ENCODE data around the gene RAD21L1.

The RAD21L1 gene

DNA sequence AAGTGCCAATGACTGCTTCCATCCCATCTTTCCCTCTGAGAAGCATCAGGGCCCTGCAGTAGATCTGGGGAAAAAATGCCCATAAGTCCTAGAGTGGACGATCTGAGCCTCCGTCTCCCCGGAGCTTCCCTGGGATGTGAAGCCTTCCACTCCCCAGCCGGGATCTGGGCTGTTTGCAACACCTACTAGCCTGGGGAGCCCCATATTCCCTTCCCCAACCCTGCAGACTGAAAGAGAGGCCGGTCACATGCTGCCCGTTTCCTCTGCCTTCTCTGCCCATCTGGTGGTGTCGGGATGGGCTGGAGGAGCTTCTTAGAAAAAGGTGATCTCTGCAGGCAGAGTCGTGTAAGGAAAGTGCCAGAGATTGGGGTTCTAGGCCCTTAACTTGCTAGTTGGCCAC, 41.3 kb downstream of the RAD21L1 start:
- H3K4me3 ChIP-seq (replicated peaks; ENCODE audit: insufficient read depth, low read length) = no peak overlapping the region
- no peak for DNase-seq (ENCODE audit: low read depth in 1 of 2, low spot score in 1 of 2)

DNA sequence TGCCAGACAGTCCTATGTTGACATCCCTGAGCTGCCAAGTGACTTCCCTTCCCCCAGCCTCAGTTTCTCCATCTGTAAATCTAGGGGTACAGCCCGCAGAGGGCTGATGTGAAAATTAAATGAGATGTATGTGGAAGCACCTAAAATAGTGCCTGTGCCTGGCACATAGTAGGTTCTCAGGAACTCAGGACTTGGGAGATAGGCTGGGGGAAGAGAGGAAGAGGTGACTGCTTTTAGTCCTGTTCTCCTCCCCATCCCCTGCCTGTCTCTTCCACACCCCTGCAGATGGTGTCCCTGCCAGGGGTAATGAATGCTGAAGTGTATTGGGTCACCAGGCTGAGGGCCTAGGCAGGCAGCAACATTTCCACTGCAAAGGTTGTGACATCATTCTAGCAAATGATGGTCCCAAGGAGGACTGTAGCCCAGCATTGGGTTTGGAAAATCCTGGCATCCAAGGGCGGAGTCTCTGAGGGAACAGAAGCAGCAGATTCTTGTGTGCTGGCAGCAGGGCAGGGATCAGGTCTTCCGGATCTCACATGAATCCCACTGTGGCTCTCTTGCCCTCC, 42.0 kb downstream of the RAD21L1 start:
- DNase-seq (ENCODE audit: low read depth in 1 of 2, low spot score in 1 of 2) = no peak
- H3K27me3 ChIP-seq (ENCODE audit: insufficient read depth, poor library complexity, severe bottlenecking) = peaks cover 23% of the 10 kb centered on the region
- no peak overlapping the region for H3K27ac ChIP-seq (replicated peaks)
- no peak overlapping the region for H3K4me3 ChIP-seq (replicated peaks; ENCODE audit: insufficient read depth, low read length)
- TF ChIP-seq, protein P1, sequence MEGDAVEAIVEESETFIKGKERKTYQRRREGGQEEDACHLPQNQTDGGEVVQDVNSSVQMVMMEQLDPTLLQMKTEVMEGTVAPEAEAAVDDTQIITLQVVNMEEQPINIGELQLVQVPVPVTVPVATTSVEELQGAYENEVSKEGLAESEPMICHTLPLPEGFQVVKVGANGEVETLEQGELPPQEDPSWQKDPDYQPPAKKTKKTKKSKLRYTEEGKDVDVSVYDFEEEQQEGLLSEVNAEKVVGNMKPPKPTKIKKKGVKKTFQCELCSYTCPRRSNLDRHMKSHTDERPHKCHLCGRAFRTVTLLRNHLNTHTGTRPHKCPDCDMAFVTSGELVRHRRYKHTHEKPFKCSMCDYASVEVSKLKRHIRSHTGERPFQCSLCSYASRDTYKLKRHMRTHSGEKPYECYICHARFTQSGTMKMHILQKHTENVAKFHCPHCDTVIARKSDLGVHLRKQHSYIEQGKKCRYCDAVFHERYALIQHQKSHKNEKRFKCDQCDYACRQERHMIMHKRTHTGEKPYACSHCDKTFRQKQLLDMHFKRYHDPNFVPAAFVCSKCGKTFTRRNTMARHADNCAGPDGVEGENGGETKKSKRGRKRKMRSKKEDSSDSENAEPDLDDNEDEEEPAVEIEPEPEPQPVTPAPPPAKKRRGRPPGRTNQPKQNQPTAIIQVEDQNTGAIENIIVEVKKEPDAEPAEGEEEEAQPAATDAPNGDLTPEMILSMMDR (IDR thresholded peaks at IDR 0.05; ENCODE audit: insufficient read depth, low read length) = no peak
- TF ChIP-seq, protein P2, sequence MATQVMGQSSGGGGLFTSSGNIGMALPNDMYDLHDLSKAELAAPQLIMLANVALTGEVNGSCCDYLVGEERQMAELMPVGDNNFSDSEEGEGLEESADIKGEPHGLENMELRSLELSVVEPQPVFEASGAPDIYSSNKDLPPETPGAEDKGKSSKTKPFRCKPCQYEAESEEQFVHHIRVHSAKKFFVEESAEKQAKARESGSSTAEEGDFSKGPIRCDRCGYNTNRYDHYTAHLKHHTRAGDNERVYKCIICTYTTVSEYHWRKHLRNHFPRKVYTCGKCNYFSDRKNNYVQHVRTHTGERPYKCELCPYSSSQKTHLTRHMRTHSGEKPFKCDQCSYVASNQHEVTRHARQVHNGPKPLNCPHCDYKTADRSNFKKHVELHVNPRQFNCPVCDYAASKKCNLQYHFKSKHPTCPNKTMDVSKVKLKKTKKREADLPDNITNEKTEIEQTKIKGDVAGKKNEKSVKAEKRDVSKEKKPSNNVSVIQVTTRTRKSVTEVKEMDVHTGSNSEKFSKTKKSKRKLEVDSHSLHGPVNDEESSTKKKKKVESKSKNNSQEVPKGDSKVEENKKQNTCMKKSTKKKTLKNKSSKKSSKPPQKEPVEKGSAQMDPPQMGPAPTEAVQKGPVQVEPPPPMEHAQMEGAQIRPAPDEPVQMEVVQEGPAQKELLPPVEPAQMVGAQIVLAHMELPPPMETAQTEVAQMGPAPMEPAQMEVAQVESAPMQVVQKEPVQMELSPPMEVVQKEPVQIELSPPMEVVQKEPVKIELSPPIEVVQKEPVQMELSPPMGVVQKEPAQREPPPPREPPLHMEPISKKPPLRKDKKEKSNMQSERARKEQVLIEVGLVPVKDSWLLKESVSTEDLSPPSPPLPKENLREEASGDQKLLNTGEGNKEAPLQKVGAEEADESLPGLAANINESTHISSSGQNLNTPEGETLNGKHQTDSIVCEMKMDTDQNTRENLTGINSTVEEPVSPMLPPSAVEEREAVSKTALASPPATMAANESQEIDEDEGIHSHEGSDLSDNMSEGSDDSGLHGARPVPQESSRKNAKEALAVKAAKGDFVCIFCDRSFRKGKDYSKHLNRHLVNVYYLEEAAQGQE (IDR thresholded peaks at IDR 0.05; ENCODE audit: insufficient replicate concordance, low read depth) = no peak
- no peak for TF ChIP-seq GABPA (IDR thresholded peaks at IDR 0.05; ENCODE audit: low read depth)
- no peak for TF ChIP-seq POLR2AphosphoS5 (IDR thresholded peaks at IDR 0.05; ENCODE audit: low read depth)
- TF ChIP-seq SPI1 (IDR thresholded peaks at IDR 0.05; ENCODE audit: borderline replicate concordance, low read depth) = no peak

More for the DNA sequence above, 41.3 kb downstream of the RAD21L1 start:
- H3K27ac ChIP-seq (replicated peaks) = no peak overlapping the region
- peaks cover 23% of the 10 kb centered on the region for H3K27me3 ChIP-seq (ENCODE audit: insufficient read depth, poor library complexity, severe bottlenecking)
- TF ChIP-seq GABPA (IDR thresholded peaks at IDR 0.05; ENCODE audit: low read depth) (no peak), POLR2AphosphoS5 (IDR thresholded peaks at IDR 0.05; ENCODE audit: low read depth) (no peak), SPI1 (IDR thresholded peaks at IDR 0.05; ENCODE audit: borderline replicate concordance, low read depth) (no peak)
- TF ChIP-seq, protein P2 (IDR thresholded peaks at IDR 0.05; ENCODE audit: insufficient replicate concordance, low read depth) = no peak
- TF ChIP-seq, protein P1 (IDR thresholded peaks at IDR 0.05; ENCODE audit: insufficient read depth, low read length) = no peak

DNA sequence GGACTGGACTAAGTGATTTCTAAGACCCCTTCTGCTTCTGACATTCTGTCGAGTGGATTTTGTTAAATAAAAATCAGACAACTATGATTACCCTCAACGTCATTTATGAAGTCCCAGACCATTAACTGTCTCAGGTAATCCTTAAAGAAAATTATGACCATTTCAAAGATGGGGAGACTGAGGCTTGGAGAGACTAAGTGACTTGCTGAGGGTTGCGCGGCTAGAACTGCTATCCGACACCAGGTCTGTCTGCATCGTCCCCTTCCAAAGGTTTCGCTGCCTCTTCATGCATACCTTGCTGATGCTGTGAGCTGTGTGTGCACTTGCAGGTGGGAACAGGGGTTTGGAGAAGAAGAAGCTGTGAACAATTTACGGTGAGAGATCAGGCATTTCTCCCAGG, 43.4 kb downstream of the RAD21L1 start:
- no peak for DNase-seq (ENCODE audit: low read depth in 1 of 2, low spot score in 1 of 2)
- Histone ChIP-seq H3K27ac (replicated peaks) (no peak overlapping the region), H3K4me3 (replicated peaks; ENCODE audit: insufficient read depth, low read length) (no peak overlapping the region), H3K27me3 (ENCODE audit: insufficient read depth, poor library complexity, severe bottlenecking) (peaks cover 23% of the 10 kb centered on the region)
- TF ChIP-seq POLR2AphosphoS5 (IDR thresholded peaks at IDR 0.05; ENCODE audit: low read depth) (no peak), SPI1 (IDR thresholded peaks at IDR 0.05; ENCODE audit: borderline replicate concordance, low read depth) (no peak), GABPA (IDR thresholded peaks at IDR 0.05; ENCODE audit: low read depth) (no peak)
- TF ChIP-seq, protein P2 (IDR thresholded peaks at IDR 0.05; ENCODE audit: insufficient replicate concordance, low read depth) = no peak
- TF ChIP-seq, protein P1 (IDR thresholded peaks at IDR 0.05; ENCODE audit: insufficient read depth, low read length) = no peak

Measured in HL-60 (cell line).